HG02588 (cell line): Measurements from ENCODE around the gene HSFX4.
"Not testable (repeated sequence)": the region's sequence is repeated elsewhere in the genome, so short reads cannot be mapped to it uniquely, and the experiment has no call there.

Experiments used
- ATAC-seq: cut with Tn5 transposase; IDR thresholded peaks from one replicate; pipeline ENCODE4 v1.9.1; 2021; ENCODE audit warnings: mild to moderate bottlenecking, moderate library complexity; ENCODE audit not compliant: unreplicated experiment

HSFX4 gene, protein sequence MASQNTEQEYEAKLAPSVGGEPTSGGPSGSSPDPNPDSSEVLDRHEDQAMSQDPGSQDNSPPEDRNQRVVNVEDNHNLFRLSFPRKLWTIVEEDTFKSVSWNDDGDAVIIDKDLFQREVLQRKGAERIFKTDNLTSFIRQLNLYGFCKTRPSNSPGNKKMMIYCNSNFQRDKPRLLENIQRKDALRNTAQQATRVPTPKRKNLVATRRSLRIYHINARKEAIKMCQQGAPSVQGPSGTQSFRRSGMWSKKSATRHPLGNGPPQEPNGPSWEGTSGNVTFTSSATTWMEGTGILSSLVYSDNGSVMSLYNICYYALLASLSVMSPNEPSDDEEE

DNA sequence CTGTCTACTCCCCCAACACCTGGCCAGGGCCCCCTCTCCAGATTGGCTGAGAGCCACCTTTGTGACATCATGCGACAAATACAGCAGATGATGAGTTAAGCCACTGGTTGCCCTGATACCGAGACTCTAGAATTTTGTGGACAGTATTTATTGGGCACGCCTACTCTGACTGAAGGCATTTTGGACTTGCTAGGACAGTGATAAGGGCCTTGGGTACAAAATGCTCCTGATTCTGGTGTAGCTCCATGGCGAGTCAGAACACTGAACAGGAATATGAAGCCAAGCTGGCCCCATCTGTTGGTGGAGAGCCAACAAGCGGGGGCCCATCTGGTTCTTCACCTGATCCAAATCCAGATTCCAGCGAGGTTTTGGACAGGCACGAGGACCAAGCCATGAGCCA lies at the start of gene HSFX4:
HSFX4 (plus strand) TSS at position 174 of the 400 bp plus-strand sequence; CDS start at position 246, 72 bp downstream.
- ATAC-seq: not testable (repeated sequence)

DNA sequence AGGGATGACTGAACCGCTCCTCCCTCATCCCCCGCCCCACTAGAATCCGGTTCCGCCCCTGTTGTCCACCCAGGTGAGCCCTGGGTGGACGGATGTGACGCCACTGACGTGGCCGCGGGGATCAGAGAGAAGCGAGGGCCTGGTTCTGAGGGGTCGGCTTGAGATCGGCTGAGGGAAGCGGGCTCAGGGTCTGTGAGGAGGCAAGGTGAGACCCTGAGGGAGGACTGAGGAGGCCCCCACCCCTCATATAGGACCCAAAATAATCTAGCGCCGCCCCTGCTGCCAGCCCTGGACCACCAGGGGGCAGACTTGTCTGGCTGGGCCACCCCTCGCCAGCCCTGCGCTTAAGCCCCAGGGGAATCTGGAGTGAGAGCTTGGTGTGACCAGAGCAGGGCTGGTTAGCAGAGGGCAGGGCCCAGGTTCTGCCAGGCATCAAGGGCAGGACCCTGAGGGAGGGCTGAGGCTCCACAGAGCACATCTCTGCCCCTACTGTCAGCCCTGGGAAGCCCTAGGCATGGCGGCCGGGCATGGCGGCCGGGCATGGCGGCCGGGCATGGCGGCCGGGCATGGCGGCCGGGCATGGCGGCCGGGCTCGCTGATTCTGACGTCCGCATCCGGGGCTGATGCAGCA lies 48.2 kb upstream of the HSFX4 start, which contains the start of gene MAGEA8:
MAGEA8 (plus strand) TSS at position 103 of the 631 bp plus-strand sequence. CDS start 3,090 bp downstream, outside the sequence.
- ATAC-seq: no peak

DNA sequence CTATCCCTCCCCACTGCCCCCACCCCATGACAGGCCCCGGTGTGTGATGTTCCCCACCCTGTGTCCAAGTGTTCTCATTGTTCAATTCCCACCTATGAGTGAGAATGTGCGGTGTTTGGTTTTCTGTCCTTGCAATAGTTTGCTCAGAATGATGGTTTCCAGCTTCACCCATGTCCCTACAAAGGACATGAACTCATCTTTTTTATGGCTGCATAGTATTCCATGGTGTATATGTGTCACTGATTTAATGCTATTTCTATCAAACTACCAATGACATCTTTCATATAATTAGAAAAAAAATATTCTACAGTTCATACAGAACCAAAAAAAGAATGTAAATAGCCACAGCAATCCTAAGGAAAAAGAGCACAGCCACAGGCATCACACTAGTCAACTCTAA lies 38.5 kb upstream of the HSFX4 start:
- not testable (repeated sequence) for ATAC-seq

DNA sequence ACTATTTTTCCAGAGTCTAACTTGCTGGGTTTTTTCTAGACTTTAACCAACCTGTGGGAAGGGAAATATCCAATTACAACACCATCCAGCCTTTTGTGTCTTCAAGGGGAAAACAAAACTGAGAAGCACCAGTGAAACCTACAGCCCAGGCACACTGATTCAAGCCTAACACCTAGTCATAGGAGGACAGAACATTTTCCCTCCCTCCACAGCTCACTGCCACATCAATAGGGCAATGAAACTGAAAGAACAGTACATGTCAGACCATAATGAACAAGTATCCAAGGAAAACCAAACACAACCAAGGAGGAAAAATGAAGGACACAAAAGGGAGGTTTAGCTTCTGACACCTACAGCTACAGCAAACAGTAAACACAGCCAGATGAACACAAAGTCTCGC lies 30.8 kb upstream of the HSFX4 start:
- ATAC-seq: no peak

DNA sequence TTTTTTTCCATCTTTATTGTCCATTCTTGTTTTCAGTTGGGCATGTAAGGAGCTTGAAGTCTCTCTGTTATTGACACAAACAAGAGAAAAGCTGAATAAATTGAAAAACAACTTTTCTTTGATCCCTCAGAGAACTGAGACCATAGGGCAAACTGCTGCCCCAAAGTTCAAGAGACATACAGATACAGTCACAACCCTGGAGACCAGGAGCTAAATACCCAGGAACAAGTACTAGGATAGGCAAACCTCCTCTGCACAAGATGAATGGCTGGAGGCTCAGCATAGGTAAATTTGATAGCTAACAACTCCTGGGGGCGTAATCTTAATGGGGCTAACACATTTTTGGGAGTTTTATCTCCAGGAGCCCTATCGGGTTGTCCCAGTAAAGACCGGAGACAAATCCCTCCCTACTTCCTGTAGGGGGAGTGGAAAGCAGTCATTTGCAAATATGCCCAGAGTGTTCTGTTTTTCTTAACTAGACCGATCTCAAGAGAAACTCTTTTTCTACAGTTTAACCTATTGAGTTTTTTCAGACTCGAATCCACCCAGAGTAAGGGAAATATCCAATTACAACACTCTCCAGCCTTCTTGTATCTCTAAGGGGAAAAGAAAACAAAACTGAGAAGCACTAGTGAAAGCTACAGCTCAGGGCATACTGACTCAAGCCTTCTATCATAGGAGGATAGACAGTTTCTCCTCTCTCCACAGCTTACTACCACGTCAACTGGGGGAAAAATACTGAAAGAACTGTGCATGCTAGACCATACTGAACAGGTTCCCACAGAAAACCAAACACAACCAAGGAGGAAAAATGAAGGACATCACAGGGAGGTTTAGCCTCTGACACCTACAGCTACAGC lies 25.3 kb upstream of the HSFX4 start:
- ATAC-seq: peak; percentile 85

DNA sequence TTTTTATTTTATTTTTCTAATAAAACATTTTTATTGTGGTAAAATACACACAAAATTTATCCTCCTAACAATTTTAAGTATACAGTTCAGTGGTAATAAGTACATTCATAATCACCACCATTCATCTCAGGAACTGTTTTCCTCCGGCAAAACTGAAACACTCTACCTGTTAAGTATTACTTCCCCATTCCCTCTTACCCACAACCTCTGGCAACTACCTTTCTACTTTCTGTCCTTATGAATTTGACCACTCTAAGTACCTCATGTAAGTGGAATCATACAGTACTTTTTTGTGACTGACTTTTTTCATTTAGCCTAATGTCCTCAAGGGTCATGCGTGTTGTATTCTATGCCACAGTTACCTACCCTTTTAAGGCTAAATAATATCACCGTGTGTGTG lies 21.1 kb upstream of the HSFX4 start:
- ATAC-seq: no peak

DNA sequence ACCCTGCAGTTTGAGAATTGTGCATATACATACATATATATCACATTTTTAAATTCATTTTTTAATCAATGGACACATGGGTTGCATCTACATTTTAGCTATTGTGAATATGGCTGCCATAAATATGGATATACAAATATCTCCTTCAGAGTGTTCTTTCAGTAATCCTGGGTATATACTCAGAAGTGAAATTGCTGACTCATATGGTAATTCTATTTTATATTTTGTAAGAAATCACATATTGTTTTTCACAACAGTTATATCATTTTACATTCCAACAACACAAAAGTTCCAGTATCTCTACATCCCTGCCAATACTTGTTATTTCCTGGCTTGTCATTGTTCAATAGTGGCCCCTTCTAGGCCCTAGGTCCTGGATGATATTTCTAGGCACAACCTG lies 20.6 kb upstream of the HSFX4 start:
- no peak for ATAC-seq

DNA sequence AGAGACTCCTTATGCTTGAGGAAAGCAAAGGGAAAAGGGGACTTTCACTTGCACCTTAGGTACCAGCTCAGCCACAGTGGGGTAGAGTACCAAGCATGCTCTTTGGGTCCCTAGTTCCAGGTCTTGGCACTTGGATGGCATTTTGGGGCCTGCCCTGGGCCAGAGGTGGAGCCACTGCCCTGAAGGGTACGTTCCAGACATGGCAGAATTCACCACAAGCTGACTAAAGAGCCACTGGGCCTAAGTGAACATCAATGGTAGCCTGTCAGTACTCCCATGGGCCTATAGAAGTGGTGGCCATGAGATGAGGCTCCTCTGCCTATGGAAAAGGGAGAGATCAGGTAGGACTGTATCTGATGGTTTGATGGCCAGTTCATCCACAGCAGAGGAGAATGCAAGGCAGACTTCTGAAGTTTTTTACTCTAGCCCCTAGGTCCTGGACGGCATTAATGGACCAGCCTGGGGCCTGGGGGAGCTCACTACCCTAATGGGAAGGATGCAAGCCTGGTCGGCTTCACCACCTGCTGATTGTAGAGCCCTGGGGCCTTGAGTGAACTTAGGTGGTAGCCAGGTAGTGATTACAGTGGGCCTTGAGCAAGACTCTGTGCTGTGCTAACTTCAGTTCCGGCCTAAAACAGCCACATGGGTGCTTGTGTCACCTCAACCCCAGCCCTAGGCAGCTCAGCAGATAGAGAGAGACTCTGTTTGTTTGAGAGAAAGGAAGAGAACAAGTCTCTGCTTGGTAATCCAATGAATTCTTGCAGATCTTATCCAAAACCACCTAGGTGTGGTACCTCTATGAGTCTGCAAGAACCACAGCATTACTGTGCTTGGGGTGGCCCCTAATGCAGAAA lies 19.8 kb upstream of the HSFX4 start:
- ATAC-seq: no peak

DNA sequence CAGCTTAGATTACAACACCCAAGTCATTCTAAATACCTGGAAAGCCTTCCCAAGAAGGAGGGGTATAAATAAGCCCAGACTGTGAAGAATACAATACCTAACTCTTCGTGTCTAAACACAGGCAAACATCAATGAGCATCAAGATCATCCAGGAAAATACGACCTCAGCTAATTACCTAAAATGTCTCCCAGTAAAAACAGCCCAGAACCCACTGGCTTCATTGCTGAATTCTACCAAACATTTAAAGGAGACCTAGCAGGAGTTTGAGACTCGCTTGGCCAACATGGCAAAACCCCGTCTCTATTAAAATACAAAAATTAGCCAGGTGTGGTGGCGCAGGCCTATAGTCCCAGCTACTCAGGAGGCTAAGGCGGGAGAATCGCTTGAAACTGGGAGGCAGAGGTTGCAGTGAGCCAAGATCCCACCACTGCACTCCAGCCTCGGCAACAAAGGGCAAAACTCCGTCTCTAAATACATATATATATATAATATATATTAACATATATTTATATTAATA lies 19.1 kb upstream of the HSFX4 start:
- ATAC-seq: no peak

DNA sequence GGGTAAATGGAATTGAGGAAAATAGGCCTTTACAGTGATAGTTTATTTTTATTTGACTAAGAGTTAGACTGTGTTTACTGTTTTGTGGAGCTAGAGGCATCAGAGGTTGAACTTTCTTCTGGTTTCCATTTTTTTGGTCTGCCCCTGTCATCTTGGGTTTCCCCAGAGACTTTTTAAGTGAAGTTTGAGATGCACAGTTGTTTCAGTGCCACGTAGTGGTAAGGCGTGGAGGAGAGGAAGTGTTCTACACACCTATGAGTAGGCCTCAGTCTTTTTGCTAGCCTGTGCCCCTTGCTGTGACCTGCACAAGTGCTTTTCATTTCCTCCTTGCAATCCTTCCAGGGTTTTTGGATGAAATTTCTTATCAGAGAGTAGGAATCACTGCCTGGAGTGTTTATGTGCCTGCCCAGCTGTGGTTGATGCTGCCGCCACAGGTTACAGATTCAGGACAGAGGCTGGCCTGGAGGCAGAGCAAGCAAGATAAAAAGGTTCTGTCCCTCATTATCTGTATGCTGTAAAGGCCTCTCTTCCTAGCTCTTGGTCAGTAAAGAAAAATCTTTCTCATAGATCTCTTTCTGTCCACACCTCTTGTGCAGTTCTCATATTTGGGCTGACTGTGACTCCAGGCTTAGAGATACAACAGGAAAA lies 12.5 kb upstream of the HSFX4 start:
- ATAC-seq: peak; percentile 90

DNA sequence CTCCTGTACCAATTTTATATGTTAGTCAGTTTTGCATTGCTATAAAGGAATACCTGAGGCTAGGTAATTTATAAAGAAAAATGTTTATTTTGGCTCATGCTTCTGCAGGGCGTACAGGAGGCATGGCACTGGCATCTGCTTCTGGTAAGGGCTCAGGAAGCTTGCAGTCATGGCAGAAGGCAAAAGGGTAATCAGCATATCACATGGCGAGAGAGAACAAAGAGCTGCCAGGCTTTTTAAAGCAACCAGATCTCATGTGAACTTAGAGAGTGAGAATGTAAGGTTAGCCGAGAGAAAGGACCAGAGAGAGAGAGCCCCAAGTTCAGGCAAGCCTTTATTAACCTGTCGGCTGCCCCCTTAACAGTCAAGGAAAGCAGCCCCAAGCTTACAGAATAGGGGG lies 5.5 kb upstream of the HSFX4 start:
- ATAC-seq: not testable (repeated sequence)

DNA sequence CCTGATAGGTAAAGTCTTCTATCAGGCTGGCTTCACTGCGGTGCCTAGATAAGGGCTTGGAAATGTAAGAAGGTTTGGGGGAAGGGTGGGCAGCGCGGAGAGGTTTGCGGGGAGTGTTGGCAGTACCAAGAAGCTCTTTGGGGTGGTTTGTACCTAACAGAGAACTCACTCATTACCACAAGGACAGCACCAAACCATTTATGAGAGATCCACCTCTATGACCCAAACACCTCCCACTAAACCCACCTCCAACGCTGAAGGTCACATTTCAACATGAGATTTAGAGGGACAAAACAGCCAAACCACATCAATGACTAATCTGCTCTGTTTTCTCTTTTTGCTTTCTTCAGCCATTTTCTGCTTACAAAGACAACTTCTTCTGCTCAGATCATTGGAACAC lies 4.9 kb upstream of the HSFX4 start:
- ATAC-seq: not testable (repeated sequence)

DNA sequence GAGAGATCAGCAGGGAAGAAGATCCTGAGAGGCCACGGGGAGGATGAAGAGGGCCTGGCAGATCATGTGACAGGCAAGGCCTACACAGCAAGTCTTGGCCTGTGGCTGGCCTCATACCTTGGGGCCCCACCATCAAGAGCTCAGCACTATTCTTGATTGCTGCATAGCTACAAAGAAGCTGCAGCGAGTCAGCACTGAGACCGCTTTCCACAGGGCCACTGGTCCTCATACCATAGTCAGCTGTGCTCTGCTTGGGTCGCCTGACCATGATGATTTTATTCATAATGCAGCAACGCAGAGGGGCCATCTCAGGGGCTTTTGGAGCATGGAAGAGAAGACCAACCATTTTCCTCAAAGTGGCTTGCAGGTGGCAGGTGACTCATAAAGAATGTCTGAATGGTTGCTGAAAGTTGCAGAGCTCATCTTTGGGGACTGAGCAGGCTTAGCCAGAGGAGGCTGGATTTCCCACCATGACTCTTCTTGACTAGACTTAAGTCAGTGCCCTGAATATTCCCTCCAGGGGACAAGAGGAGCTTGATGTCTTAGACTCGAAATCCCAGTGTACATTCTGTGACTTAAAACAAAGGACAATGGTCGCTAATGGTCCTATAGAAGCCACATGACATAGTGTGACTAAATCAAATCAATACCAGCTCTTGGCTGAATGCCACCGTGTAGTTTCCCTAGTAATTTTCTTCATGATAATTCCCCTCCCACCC lies 2.0 kb upstream of the HSFX4 start:
- ATAC-seq: not testable (repeated sequence)

DNA sequence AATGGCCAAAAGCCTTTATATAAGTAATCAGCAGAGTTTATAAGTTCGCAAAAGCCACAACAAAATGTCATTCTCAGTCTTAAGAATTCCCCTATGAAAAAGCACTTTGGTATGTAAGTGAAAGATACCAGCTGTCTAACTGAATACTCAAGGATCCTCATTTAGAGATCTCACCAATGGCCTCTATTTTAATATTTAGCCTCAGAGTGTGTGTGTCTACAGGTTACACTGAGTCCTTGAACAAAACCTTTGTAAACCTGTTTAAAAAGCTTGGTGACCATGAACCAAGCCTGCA lies 1.5 kb upstream of the HSFX4 start:
- not testable (repeated sequence) for ATAC-seq

DNA sequence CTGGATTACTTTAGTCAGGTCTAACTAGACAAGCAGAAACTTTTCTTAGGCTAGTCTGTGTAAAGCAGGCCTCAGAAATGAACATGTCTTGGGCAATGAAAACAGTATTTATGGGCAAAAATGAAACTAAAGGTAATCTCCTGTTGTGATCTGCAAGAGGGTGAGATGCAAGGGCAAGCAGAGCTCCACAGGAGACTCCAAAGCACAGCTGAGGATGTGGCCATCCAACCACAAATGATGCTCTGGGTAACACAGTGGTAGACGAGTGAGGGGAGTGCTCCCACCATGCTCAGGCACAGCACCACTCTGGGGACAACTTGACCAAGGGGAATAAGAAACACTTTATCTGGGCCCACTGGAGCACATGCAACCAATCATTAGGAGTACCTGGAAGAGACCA lies 738 bp upstream of the HSFX4 start:
- ATAC-seq: not testable (repeated sequence)

DNA sequence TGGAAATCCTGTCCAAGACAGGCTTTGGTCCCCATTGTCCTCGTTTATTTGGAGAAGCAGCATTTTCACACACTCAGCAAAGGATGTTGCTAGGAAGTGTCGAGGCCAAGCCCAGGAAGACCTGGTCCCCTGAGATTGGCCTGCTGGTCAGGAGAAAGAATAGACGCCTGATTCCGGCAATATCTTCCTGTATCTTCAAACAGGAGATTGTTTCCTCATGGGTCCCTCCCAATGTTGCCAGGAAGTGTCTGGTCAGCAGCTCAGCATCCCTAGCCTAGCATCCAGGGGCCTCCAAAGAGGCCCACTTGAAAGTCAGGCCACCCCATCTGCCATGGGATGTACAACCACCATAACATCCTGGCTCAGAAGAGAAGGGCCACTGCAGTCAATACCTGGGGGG lies 2.0 kb downstream of the HSFX4 start:
- ATAC-seq: not testable (repeated sequence)

DNA sequence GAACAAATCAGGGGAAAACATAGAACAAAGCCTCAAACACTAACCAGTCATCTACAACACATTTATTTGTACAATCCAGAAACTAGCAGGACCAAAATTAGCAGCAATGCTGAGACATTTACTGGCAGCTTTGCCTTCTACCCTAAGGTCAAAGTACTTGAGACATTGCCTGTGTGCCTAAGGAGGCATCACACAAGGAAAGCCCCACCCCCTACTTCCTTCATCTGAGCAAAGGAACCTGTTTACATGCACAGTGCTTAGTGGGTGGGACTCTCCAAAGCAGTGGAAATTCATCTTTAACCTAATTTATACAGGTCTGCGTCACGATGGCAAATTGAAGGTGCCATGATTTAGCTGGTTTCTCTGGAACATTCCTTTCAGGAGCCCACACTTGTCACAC lies 2.8 kb downstream of the HSFX4 start:
- not testable (repeated sequence) for ATAC-seq

DNA sequence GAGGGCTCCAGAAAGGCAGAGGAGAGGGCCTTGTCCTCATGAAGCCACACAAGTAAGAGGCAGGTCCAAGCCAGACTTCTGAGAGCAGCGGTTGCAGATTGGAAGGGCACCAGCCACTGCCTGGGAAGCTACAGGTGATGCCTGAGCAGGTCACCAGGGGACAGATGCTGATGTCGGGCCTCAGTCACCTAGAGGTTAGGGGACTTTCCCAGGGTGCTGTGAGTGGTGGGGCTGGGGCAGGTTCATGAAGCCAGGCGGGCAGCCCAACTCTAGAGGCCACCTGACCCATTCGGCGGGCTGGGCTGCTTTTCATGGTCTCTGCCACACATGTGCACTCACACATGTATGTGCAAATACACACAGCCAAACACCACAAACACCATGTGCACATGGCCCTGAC lies 3.6 kb downstream of the HSFX4 start:
- not testable (repeated sequence) for ATAC-seq

DNA sequence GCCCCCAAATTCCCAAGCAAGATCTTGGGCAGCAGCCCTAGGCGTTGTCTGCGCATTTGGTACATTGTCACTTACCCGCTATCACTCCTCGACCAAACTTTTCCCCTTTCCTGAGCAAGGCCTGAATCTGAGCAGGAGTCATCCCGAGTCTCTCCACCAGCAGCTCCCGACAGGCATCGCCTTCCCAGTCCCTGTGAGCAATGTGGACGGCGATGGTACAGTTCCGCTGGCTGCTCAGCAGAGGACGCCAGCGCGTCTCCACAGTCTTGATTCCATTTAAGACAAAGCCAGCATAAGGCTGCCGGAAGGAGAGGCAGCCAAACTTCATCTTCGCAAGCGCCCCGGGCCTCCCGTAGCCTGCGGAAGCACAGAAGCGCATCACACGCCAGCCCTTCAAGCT lies 4.2 kb downstream of the HSFX4 start:
- not testable (repeated sequence) for ATAC-seq
